ENCODE results near the gene TIGAR. TPM values are rescaled to one million over a fixed set of nuclear protein-coding genes. Genes with fewer than 3 reads are reported as not detected.

The TIGAR gene, protein sequence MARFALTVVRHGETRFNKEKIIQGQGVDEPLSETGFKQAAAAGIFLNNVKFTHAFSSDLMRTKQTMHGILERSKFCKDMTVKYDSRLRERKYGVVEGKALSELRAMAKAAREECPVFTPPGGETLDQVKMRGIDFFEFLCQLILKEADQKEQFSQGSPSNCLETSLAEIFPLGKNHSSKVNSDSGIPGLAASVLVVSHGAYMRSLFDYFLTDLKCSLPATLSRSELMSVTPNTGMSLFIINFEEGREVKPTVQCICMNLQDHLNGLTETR
- 10 to 100 TPM; 10.3 to 12.8 TPM for total RNA-seq

DNA sequence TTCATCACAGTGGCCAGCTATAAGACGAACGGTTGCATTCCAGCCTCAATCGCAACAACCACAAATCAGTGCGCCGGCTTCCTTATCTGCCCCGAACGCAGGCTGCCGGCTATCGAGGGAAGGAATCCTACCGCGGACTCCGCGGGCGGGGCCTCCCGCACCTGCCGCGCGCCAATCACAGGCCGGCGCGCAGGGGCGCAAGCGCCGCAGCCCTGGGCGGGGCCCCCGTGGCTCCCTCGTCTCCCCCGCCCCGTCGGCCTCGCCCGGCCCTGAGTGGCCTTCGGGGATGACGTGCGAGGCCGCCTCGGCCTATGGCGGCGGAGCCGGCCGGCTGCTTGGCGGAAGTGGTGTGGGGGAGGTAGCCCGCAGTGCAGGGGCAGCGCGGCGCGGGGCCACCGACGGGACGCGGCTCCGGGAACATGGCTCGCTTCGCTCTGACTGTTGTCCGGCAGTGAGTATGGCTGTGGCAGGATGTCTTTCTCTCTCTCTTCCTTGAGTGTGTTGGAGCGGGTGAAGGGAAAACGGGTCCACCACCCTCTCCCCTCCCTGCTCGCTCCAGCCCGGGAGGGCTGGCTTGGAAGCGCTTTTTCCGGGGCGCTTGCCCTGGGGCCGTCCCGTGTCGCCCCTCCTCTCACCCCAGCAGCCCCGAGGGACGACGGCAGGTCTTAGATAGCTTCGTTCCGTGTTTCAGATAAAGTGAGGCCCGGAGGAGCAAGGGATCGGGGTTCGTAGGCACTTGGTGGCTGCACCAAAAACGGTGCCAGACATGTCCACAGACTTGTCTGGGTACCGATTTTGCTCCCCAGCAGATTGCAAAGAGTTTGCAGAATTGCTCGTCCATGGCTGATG lies at the start of gene TIGAR:
Gene TIGAR, plus strand, starts transcription at position 361 of the 849 bp plus-strand sequence. Its CDS starts 59 bp downstream, at position 420.
- Mint-ChIP-seq H3K27ac (peak within 1 kb of the TSS; percentile 87), H3K4me3 (peak within 1 kb of the TSS; percentile 83), H3K27me3 (ENCODE audit: low read depth) (no peaks in the 10 kb centered on the region), H3K4me1 (ENCODE audit: low read depth) (peaks cover 34% of the 10 kb centered on the region), H3K9me3 (no peaks in the 10 kb centered on the region), H3K36me3 (ENCODE audit: low read depth) (peaks cover 3% of the 10 kb centered on the region)
- CTCF ChIA-PET, result no interaction called here
- intact Hi-C loops (cut with micrococcal nuclease), result loop anchor here (1.0 to 2.0 kb wide), 5 partner anchors 45 to 448 kb away; partner anchors contain the start of genes AKAP3, NDUFA9, PARP11 and RAD51AP1
- DNase-seq, result peak; percentile 91

DNA sequence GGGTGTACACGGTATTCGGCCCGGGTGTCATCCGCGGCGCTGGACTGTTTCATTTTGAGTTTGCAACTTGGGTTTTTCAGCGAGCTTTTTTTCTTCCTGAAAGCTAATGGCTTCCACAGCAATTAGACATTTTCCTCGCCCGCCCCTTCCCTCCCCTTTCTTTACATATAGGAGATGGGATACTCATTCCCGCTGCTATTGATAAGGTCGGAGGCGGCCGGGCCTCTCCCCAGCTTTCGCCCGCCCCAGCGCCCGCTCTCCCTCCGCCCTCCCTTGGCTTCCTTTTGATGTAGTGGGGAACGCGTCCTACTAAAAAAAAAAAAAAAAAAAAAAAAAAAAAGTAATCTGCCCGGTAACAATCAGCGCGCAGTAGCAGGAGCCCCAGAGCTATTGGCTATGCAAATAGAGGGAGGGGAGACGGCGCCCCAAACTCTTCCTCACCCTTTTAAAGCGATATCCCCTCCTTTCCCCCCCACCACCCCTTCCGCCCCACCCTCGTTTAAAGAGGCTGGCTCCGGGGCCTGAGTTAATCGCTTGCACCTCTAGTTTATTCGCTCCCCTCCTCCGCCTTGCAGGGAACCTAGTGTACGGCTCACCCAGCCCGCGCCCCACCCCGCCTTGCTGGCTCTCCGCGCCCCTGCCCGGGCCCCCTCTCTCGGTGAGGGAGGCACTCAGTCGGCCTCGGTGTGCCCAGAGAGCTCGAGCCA lies 49.1 kb upstream of the TIGAR start:
- Mint-ChIP-seq H3K4me3 (peak overlapping the region; percentile 99), H3K4me1 (ENCODE audit: low read depth) (peaks cover 20% of the 10 kb centered on the region), H3K9me3 (no peaks in the 10 kb centered on the region), H3K36me3 (ENCODE audit: low read depth) (peaks cover 31% of the 10 kb centered on the region), H3K27ac (peak overlapping the region; percentile 99), H3K27me3 (ENCODE audit: low read depth) (no peaks in the 10 kb centered on the region)
- intact Hi-C loops (cut with micrococcal nuclease), result loop anchor here (1.0 to 5.0 kb wide), 8 partner anchors 21 to 399 kb away; partner anchors contain the start of gene PARP11
- CTCF ChIA-PET, result interaction anchor here (0.8 to 7.0 kb wide), 6 partner anchors 21 to 164 kb away, joined by 3 to 54 read pairs (median 4); no protein-coding TSS in a partner anchor
- DNase-seq, result peak; percentile 95

DNA sequence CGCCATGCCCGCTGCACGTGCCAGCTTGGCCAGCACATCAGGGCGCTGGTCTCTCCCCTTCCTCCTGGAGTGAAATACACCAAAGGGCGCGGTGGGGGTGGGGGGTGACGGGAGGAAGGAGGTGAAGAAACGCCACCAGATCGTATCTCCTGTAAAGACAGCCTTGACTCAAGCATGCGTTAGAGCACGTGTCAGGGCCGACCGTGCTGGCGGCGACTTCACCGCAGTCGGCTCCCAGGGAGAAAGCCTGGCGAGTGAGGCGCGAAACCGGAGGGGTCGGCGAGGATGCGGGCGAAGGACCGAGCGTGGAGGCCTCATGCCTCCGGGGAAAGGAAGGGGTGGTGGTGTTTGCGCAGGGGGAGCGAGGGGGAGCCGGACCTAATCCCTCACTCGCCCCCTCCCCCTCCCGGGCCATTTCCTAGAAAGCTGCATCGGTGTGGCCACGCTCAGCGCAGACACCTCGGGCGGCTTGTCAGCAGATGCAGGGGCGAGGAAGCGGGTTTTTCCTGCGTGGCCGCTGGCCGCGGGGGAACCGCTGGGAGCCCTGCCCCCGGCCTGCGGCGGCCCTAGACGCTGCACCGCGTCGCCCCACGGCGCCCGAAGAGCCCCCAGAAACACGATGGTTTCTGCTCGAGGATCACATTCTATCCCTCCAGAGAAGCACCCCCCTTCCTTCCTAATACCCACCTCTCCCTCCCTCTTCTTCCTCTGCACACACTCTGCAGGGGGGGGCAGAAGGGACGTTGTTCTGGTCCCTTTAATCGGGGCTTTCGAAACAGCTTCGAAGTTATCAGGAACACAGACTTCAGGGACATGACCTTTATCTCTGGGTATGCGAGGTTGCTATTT lies 48.4 kb upstream of the TIGAR start:
- Mint-ChIP-seq H3K4me1 (ENCODE audit: low read depth) (peaks cover 22% of the 10 kb centered on the region), H3K4me3 (peak overlapping the region; percentile 99), H3K27me3 (ENCODE audit: low read depth) (no peaks in the 10 kb centered on the region), H3K27ac (peak overlapping the region; percentile 99), H3K9me3 (no peaks in the 10 kb centered on the region), H3K36me3 (ENCODE audit: low read depth) (peaks cover 38% of the 10 kb centered on the region)
- intact Hi-C loops (cut with micrococcal nuclease), result loop anchor here (1.0 to 5.0 kb wide), 8 partner anchors 21 to 285 kb away; no protein-coding TSS in a partner anchor
- DNase-seq, result peak; percentile 81
- CTCF ChIA-PET, result interaction anchor here (1.0 to 7.0 kb wide), 3 partner anchors 40 to 165 kb away, joined by 3 to 54 read pairs (median 9); no protein-coding TSS in a partner anchor

DNA sequence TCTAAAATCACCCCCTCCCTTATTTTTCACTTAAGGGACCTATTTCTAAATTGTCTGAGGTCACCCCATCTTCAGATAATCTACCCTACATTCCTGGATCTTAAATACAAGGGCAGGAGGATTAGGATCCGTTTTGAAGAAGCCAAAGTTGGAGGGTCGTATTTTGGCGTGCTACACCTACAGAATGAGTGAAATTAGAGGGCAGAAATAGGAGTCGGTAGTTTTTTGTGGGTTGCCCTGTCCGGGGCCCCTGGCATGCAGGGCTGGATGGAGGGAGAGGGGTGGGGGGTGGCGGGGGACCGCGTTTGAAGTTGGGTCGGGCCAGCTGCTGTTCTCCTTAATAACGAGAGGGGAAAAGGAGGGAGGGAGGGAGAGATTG lies 47.8 kb upstream of the TIGAR start:
- intact Hi-C loops (cut with micrococcal nuclease), result loop anchor here (1.0 to 5.0 kb wide), 4 partner anchors 95 to 286 kb away; no protein-coding TSS in a partner anchor
- H3K4me3 Mint-ChIP-seq, result peak overlapping the region; percentile 99
- DNase-seq, result no peak
- CTCF ChIA-PET, result interaction anchor here (0.8 to 7.0 kb wide), 2 partner anchors 22 to 129 kb away, joined by 3 to 54 read pairs; no protein-coding TSS in a partner anchor
- peak overlapping the region; percentile 99 for H3K27ac Mint-ChIP-seq
- no peaks in the 10 kb centered on the region for H3K9me3 Mint-ChIP-seq
- H3K4me1 Mint-ChIP-seq (ENCODE audit: low read depth), result peaks cover 22% of the 10 kb centered on the region
- H3K27me3 Mint-ChIP-seq (ENCODE audit: low read depth), result no peaks in the 10 kb centered on the region
- H3K36me3 Mint-ChIP-seq (ENCODE audit: low read depth), result peaks cover 44% of the 10 kb centered on the region

DNA sequence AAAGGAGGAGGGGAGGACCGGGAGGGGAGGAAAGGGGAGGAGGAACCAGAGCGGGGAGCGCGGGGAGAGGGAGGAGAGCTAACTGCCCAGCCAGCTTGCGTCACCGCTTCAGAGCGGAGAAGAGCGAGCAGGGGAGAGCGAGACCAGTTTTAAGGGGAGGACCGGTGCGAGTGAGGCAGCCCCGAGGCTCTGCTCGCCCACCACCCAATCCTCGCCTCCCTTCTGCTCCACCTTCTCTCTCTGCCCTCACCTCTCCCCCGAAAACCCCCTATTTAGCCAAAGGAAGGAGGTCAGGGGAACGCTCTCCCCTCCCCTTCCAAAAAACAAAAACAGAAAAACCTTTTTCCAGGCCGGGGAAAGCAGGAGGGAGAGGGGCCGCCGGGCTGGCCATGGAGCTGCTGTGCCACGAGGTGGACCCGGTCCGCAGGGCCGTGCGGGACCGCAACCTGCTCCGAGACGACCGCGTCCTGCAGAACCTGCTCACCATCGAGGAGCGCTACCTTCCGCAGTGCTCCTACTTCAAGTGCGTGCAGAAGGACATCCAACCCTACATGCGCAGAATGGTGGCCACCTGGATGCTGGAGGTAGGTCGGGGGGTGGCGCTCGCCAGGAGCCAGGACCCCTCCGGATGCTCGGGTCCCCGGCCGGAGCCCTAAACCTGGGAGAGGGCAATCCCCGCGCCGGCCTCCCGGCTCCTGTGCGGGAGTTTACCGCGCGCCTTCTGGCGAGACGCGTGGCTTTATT lies 47.2 kb upstream of the TIGAR start, which contains the start of gene CCND2:
Gene CCND2, plus strand, starts transcription at position 111 of the 744 bp plus-strand sequence. Its CDS starts 279 bp downstream, at position 390.
- Mint-ChIP-seq H3K27me3 (ENCODE audit: low read depth) (no peaks in the 10 kb centered on the region), H3K36me3 (ENCODE audit: low read depth) (peaks cover 49% of the 10 kb centered on the region)

DNA sequence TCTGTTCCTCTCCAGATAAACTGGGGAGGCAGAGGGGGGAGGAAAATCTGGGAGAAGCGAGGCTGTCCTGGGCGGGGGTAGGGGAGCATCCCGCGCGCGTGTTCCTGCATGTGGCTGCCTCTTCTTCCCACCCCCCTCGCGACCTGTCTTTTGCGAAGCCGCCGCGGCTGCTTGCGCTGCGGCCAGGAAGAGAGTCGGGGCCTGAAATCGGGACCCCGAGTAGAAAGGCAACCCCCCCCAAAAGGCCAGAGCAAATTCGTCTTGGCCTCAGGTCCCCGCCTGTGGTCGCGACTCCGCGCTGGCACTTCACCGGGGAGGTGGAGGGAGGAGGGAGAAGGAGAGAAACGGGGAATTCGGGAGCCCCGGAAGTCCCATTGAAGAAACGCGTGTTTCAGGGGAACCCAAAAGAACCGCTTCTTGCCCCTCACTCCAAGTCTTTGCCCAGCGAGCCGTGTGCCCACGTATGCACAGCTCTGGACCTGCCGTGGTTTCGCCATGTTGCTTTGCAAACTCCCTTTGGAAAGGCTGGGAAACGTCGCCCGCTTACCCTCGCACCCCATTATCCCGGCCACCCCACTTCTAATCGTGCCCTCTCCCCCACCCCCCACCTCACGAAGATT lies 46.5 kb upstream of the TIGAR start:
- Mint-ChIP-seq H3K9me3 (no peaks in the 10 kb centered on the region), H3K4me3 (peak overlapping the region; percentile 99), H3K4me1 (ENCODE audit: low read depth) (peaks cover 33% of the 10 kb centered on the region), H3K27ac (peak overlapping the region; percentile 99), H3K27me3 (ENCODE audit: low read depth) (no peaks in the 10 kb centered on the region), H3K36me3 (ENCODE audit: low read depth) (peaks cover 56% of the 10 kb centered on the region)
- peak; percentile 43 for DNase-seq
- CTCF ChIA-PET, result interaction anchor here (3.3 to 5.0 kb wide), 5 partner anchors 128 to 389 kb away, joined by 13 to 69 read pairs (median 38); no protein-coding TSS in a partner anchor
- intact Hi-C loops (cut with micrococcal nuclease), result loop anchor here (5.0 kb wide), 2 partner anchors 233 to 287 kb away; no protein-coding TSS in a partner anchor

More for the DNA sequence above, 47.2 kb upstream of the TIGAR start, which contains the start of gene CCND2:
- no peaks in the 10 kb centered on the region for H3K9me3 Mint-ChIP-seq
- intact Hi-C loops (cut with micrococcal nuclease), result loop anchor here (1.0 to 5.0 kb wide), 4 partner anchors 96 to 287 kb away; no protein-coding TSS in a partner anchor
- H3K4me1 Mint-ChIP-seq (ENCODE audit: low read depth), result peaks cover 26% of the 10 kb centered on the region
- DNase-seq, result peak; percentile 89
- CTCF ChIA-PET, result interaction anchor here (0.8 to 7.0 kb wide), 4 partner anchors 23 to 131 kb away, joined by 3 to 55 read pairs (median 34); no protein-coding TSS in a partner anchor
- H3K27ac Mint-ChIP-seq, result peak within 1 kb of the TSS; percentile 99
- H3K4me3 Mint-ChIP-seq, result peak within 1 kb of the TSS; percentile 99

DNA sequence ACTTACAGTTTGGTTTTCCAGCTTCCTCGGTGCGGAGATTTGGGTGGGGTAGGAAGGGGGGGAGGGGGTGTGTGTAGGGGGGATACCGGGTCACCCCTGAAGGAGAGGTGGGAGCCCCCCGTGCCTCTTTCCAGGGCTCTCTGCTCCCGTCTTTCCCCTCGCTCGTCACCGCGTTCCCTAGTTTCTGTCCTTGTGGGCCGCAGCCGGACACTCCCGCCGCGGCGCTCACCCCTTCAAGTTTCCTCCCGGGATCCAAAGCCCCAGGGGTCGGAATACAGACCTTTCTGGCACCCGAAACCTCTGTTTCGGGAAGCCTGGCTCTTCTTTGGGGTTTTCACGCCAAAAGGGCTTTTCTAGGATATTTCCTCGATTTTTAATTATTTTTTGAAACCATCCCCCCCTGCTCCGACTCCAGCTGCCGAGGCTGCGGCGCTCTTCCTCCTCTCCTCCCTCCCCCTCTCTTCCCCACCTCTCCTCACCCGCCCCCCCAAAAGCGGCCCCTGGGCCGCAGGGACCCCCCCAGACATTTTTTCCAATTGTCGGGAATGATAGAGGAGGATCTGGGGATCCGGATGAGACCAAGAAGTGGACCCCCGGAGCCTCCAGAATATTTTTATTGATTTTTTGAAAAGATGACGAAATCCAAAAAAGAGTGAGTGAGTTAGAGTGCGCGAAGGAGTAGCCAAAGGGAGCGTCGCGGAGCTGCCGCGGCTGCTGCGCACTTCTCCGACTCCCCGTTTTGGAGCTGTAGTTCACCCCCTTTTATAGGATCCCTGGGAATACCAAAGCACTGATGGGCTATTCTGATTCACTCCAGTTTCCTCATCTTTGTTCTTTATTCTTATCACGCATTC lies 45.8 kb upstream of the TIGAR start:
- no peaks in the 10 kb centered on the region for H3K9me3 Mint-ChIP-seq
- peak overlapping the region; percentile 99 for H3K27ac Mint-ChIP-seq
- H3K27me3 Mint-ChIP-seq (ENCODE audit: low read depth), result no peaks in the 10 kb centered on the region
- intact Hi-C loops (cut with micrococcal nuclease), result no loop called here
- CTCF ChIA-PET, result interaction anchor here (1.0 to 5.0 kb wide), 13 partner anchors 24 to 390 kb away, joined by 3 to 69 read pairs (median 12); no protein-coding TSS in a partner anchor
- peak overlapping the region; percentile 99 for H3K4me3 Mint-ChIP-seq
- peaks cover 61% of the 10 kb centered on the region for H3K36me3 Mint-ChIP-seq (ENCODE audit: low read depth)
- DNase-seq, result no peak
- H3K4me1 Mint-ChIP-seq (ENCODE audit: low read depth), result peaks cover 40% of the 10 kb centered on the region

DNA sequence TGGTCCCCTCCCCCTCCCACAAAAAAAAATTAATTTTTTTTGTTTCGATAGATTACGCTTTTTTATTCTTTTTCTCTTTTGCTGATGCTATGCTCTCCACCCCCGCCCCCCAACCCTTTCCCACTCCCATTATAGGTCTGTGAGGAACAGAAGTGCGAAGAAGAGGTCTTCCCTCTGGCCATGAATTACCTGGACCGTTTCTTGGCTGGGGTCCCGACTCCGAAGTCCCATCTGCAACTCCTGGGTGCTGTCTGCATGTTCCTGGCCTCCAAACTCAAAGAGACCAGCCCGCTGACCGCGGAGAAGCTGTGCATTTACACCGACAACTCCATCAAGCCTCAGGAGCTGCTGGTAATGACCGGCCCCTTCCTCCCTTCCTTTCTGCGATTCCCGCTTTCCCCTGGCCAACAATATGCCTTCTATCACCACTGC lies 45.1 kb upstream of the TIGAR start:
- CTCF ChIA-PET, result interaction anchor here (1.0 to 5.0 kb wide), 23 partner anchors 7 to 390 kb away, joined by 3 to 69 read pairs (median 9); no protein-coding TSS in a partner anchor
- no peaks in the 10 kb centered on the region for H3K27me3 Mint-ChIP-seq (ENCODE audit: low read depth)
- peak overlapping the region; percentile 99 for H3K27ac Mint-ChIP-seq
- peak overlapping the region; percentile 99 for H3K4me3 Mint-ChIP-seq
- no peak for DNase-seq
- H3K36me3 Mint-ChIP-seq (ENCODE audit: low read depth), result peaks cover 68% of the 10 kb centered on the region
- intact Hi-C loops (cut with micrococcal nuclease), result loop anchor here (1.0 kb wide), 1 partner anchor 45 kb away; the partner anchor contains the start of gene TIGAR
- peaks cover 47% of the 10 kb centered on the region for H3K4me1 Mint-ChIP-seq (ENCODE audit: low read depth)
- no peaks in the 10 kb centered on the region for H3K9me3 Mint-ChIP-seq

DNA sequence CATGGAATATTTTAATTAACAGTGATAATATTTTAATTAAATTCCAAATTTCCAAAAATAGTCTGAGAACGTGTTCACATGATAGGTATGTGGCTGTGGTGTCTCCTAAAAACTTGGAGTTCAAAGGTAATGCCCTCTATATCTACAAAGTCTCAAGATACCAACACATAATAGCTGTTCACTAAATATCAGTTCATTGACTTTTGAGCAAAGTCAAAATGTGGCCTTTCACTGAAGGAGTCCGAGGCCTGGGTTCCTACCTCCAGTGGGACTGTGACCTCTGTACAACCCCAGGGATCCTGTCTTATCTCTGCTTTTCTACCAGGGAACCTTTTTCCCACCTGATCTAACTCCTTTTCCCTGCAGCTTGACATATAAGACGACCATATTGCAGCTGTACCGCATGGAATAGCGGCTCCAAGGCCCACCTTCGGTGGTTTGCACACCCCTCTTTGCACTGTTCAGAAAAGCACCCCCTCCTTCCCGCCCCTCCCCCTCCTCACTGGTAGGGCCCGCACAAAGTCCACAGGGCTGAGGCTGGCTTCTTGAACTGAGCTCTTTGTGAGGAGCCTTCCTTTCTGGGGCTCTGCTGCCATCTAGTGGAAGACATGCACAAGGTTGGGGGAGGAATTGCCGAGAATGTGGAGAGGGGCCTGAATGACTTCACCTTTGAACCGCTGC lies 44.3 kb upstream of the TIGAR start:
- H3K36me3 Mint-ChIP-seq (ENCODE audit: low read depth), result peaks cover 74% of the 10 kb centered on the region
- intact Hi-C loops (cut with micrococcal nuclease), result loop anchor here (1.0 kb wide), 6 partner anchors 25 to 391 kb away; partner anchors contain the start of gene TIGAR
- CTCF ChIA-PET, result interaction anchor here (0.6 to 5.0 kb wide), 47 partner anchors 8 to 398 kb away, joined by 3 to 69 read pairs (median 5); no protein-coding TSS in a partner anchor
- H3K4me1 Mint-ChIP-seq (ENCODE audit: low read depth), result peaks cover 55% of the 10 kb centered on the region
- H3K4me3 Mint-ChIP-seq, result peak overlapping the region; percentile 99
- DNase-seq, result peak; percentile 95
- H3K9me3 Mint-ChIP-seq, result no peaks in the 10 kb centered on the region
- H3K27me3 Mint-ChIP-seq (ENCODE audit: low read depth), result no peaks in the 10 kb centered on the region
- H3K27ac Mint-ChIP-seq, result peak overlapping the region; percentile 99

Data from activated naive CD4-positive, alpha-beta T cell treated with anti-CD3 and anti-CD28 coated beads for 36 hours (primary cell).